ENCODE results near the gene DIO3. TPM values are rescaled to one million over a fixed set of nuclear protein-coding genes. Genes with fewer than 3 reads are reported as not detected.

The DIO3 gene
- total RNA-seq, 1 donor from 2014 or later = 16.1 TPM

- TF ChIP-seq CTCF (conservative IDR thresholded peaks at IDR 0.05) = no peak
- DNase-seq (ENCODE audit: extremely low spot score, unreplicated experiment) = no peak
- Mint-ChIP-seq H3K27me3 (peaks cover 10% of the 10 kb centered on the region), H3K9me3 (no peaks in the 10 kb centered on the region), H3K27ac (no peak overlapping the region), H3K4me3 (no peak overlapping the region), H3K36me3 (no peaks in the 10 kb centered on the region), H3K4me1 (ENCODE audit: unreplicated experiment) (peaks cover 5% of the 10 kb centered on the region)
Measured at GRCh38 chr14:101586531-101587430, 25.5 kb downstream of the DIO3 start.

- no peaks in the 10 kb centered on the region for H3K9me3 Mint-ChIP-seq
- H3K4me3 Mint-ChIP-seq = no peak overlapping the region
- H3K27me3 Mint-ChIP-seq = peaks cover 10% of the 10 kb centered on the region
- H3K36me3 Mint-ChIP-seq = no peaks in the 10 kb centered on the region
- no peak overlapping the region for H3K27ac Mint-ChIP-seq
- TF ChIP-seq CTCF (conservative IDR thresholded peaks at IDR 0.05) = no peak
- no peak for DNase-seq (ENCODE audit: extremely low spot score, unreplicated experiment)
- peaks cover 5% of the 10 kb centered on the region for H3K4me1 Mint-ChIP-seq (ENCODE audit: unreplicated experiment)
Measured at GRCh38 chr14:101587441-101587911, 26.2 kb downstream of the DIO3 start.

GRCh38 chr14:101588286-101588975 is 27.1 kb downstream of the DIO3 start:
- H3K9me3 Mint-ChIP-seq = no peaks in the 10 kb centered on the region
- TF ChIP-seq CTCF (conservative IDR thresholded peaks at IDR 0.05) = no peak
- H3K27me3 Mint-ChIP-seq = peaks cover 10% of the 10 kb centered on the region
- no peak for DNase-seq (ENCODE audit: extremely low spot score, unreplicated experiment)
- H3K4me1 Mint-ChIP-seq (ENCODE audit: unreplicated experiment) = peaks cover 5% of the 10 kb centered on the region
- H3K4me3 Mint-ChIP-seq = no peak overlapping the region
- H3K36me3 Mint-ChIP-seq = no peaks in the 10 kb centered on the region
- no peak overlapping the region for H3K27ac Mint-ChIP-seq

- DNase-seq (ENCODE audit: extremely low spot score, unreplicated experiment) = no peak
- Mint-ChIP-seq H3K4me3 (no peak overlapping the region), H3K27me3 (peaks cover 10% of the 10 kb centered on the region), H3K4me1 (ENCODE audit: unreplicated experiment) (peaks cover 5% of the 10 kb centered on the region), H3K9me3 (no peaks in the 10 kb centered on the region), H3K27ac (no peak overlapping the region), H3K36me3 (no peaks in the 10 kb centered on the region)
- no peak for TF ChIP-seq CTCF (conservative IDR thresholded peaks at IDR 0.05)
Measured at GRCh38 chr14:101588990-101589389, 27.7 kb downstream of the DIO3 start.

- Mint-ChIP-seq H3K4me1 (ENCODE audit: unreplicated experiment) (peaks cover 5% of the 10 kb centered on the region), H3K4me3 (no peak overlapping the region), H3K27me3 (peaks cover 10% of the 10 kb centered on the region), H3K36me3 (no peaks in the 10 kb centered on the region), H3K9me3 (no peaks in the 10 kb centered on the region), H3K27ac (no peak overlapping the region)
- DNase-seq (ENCODE audit: extremely low spot score, unreplicated experiment) = no peak
- no peak for TF ChIP-seq CTCF (conservative IDR thresholded peaks at IDR 0.05)
Measured at GRCh38 chr14:101589486-101590015, 28.3 kb downstream of the DIO3 start.
